ENCODE measurements around the gene CYP19A1. TPM values are rescaled to one million over a fixed set of nuclear protein-coding genes. Genes with fewer than 3 reads are reported as not detected.

Gene CYP19A1
- not detected for total RNA-seq (ENCODE audit: unreplicated experiment)
- long read RNA-seq = 0 reads

GRCh38 chr15:51338496-51338895, at the start of gene CYP19A1:
CYP19A1 (minus strand) TSS chr15:51338596; CDS start chr15:51242912, 95,684 bp downstream.
- Mint-ChIP-seq H3K36me3 (ENCODE audit: unreplicated experiment) (peaks cover 10% of the 10 kb centered on the region), H3K4me1 (ENCODE audit: low read depth, unreplicated experiment) (peaks cover 9% of the 10 kb centered on the region), H3K9me3 (ENCODE audit: unreplicated experiment) (peaks cover 1% of the 10 kb centered on the region), H3K27ac (ENCODE audit: unreplicated experiment) (no peak within 1 kb of the TSS), H3K4me3 (ENCODE audit: unreplicated experiment) (no peak within 1 kb of the TSS), H3K27me3 (ENCODE audit: unreplicated experiment) (peaks cover 4% of the 10 kb centered on the region)
- no peak for DNase-seq
- TF ChIP-seq CTCF (IDR thresholded peaks at IDR 0.05; ENCODE audit: partially characterized antibody, unreplicated experiment) = no peak

GRCh38 chr15:51387699-51388041, 49.3 kb upstream of the CYP19A1 start:
- no peak for DNase-seq
- H3K4me3 Mint-ChIP-seq (ENCODE audit: unreplicated experiment) = no peak overlapping the region
- H3K36me3 Mint-ChIP-seq (ENCODE audit: unreplicated experiment) = no peaks in the 10 kb centered on the region
- TF ChIP-seq CTCF (IDR thresholded peaks at IDR 0.05; ENCODE audit: partially characterized antibody, unreplicated experiment) = no peak
- peaks cover 16% of the 10 kb centered on the region for H3K9me3 Mint-ChIP-seq (ENCODE audit: unreplicated experiment)
- no peak overlapping the region for H3K27ac Mint-ChIP-seq (ENCODE audit: unreplicated experiment)
- H3K4me1 Mint-ChIP-seq (ENCODE audit: low read depth, unreplicated experiment) = peaks cover 51% of the 10 kb centered on the region
- H3K27me3 Mint-ChIP-seq (ENCODE audit: unreplicated experiment) = peaks cover 9% of the 10 kb centered on the region

- Mint-ChIP-seq H3K4me3 (ENCODE audit: unreplicated experiment) (peak overlapping the region; percentile 7), H3K27me3 (ENCODE audit: unreplicated experiment) (peaks cover 9% of the 10 kb centered on the region), H3K36me3 (ENCODE audit: unreplicated experiment) (no peaks in the 10 kb centered on the region), H3K9me3 (ENCODE audit: unreplicated experiment) (peaks cover 16% of the 10 kb centered on the region), H3K27ac (ENCODE audit: unreplicated experiment) (peak overlapping the region; percentile 49), H3K4me1 (ENCODE audit: low read depth, unreplicated experiment) (peaks cover 51% of the 10 kb centered on the region)
- no peak for DNase-seq
- no peak for TF ChIP-seq CTCF (IDR thresholded peaks at IDR 0.05; ENCODE audit: partially characterized antibody, unreplicated experiment)
Observed at GRCh38 chr15:51386960-51387698, 48.7 kb upstream of the CYP19A1 start.

- DNase-seq = no peak
- Mint-ChIP-seq H3K9me3 (ENCODE audit: unreplicated experiment) (peaks cover 14% of the 10 kb centered on the region), H3K27me3 (ENCODE audit: unreplicated experiment) (peaks cover 9% of the 10 kb centered on the region), H3K4me1 (ENCODE audit: low read depth, unreplicated experiment) (peaks cover 51% of the 10 kb centered on the region), H3K36me3 (ENCODE audit: unreplicated experiment) (no peaks in the 10 kb centered on the region), H3K4me3 (ENCODE audit: unreplicated experiment) (no peak overlapping the region), H3K27ac (ENCODE audit: unreplicated experiment) (no peak overlapping the region)
- TF ChIP-seq CTCF (IDR thresholded peaks at IDR 0.05; ENCODE audit: partially characterized antibody, unreplicated experiment) = no peak
Observed at GRCh38 chr15:51386486-51386885, 48.1 kb upstream of the CYP19A1 start.

GRCh38 chr15:51386029-51386428, 47.6 kb upstream of the CYP19A1 start:
- TF ChIP-seq CTCF (IDR thresholded peaks at IDR 0.05; ENCODE audit: partially characterized antibody, unreplicated experiment) = no peak
- H3K4me3 Mint-ChIP-seq (ENCODE audit: unreplicated experiment) = peak overlapping the region; percentile 53
- peaks cover 8% of the 10 kb centered on the region for H3K27me3 Mint-ChIP-seq (ENCODE audit: unreplicated experiment)
- no peak for DNase-seq
- peak overlapping the region; percentile 77 for H3K27ac Mint-ChIP-seq (ENCODE audit: unreplicated experiment)
- H3K4me1 Mint-ChIP-seq (ENCODE audit: low read depth, unreplicated experiment) = peaks cover 47% of the 10 kb centered on the region
- H3K9me3 Mint-ChIP-seq (ENCODE audit: unreplicated experiment) = peaks cover 14% of the 10 kb centered on the region
- H3K36me3 Mint-ChIP-seq (ENCODE audit: unreplicated experiment) = no peaks in the 10 kb centered on the region
